Measurements from ENCODE around the gene KRT31.

Gene KRT31

DNA sequence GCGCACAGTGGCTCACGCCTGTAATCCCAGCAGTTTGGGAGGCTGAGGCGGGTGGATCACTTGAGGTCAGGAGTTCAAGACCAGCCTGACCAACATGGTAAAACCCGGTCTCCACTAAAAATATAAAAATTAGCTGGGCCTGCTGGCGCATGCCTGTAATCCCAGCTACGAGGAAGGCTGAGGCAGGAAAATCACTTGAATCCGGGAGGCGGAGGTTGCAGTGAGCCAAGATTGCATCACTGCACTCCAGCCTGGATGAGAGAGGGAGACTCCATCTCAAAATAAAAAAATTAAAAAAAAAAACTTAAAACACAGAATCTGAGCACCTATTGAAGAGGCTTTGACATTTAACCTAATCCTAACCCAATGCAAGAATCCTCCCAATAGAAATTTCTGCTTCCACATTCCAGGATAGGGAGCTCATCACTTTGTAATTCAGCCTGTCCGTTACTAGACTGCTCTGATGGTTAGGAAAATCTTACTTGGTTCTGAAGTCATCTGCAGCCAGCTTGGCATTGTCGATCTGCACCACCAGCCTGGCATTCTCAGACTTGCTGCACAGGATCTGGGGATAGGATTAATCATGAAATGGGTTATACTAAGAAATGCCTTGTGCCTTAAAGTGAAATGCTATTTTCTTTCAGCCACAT lies 29.9 kb downstream of the KRT31 start:
- no peak for DNase-seq
- no peak for ATAC-seq (ENCODE audit: insufficient read depth, low read depth)
- Histone ChIP-seq H3K27ac (ENCODE audit: low read length) (no peak overlapping the region), H3K9ac (ENCODE audit: low read depth, low read length) (no peak overlapping the region), H3K36me3 (ENCODE audit: insufficient read depth, low read length) (no peaks in the 10 kb centered on the region), H3K9me3 (ENCODE audit: insufficient read depth, low read length, severe bottlenecking) (no peaks in the 10 kb centered on the region), H3K4me3 (ENCODE audit: low read depth in 1 of 2, low read length in 2 of 2) (no peak overlapping the region), H4K20me1 (ENCODE audit: insufficient read depth, low read length) (no peaks in the 10 kb centered on the region), H3K4me2 (ENCODE audit: insufficient read depth, low read length) (no peak overlapping the region), H3K27me3 (ENCODE audit: insufficient read depth, low read length, poor library complexity) (peaks cover 4% of the 10 kb centered on the region), H2AFZ (ENCODE audit: low read depth, low read length) (no peak overlapping the region), H3K79me2 (ENCODE audit: insufficient read depth, low read length) (no peaks in the 10 kb centered on the region), H3K4me1 (ENCODE audit: insufficient read depth, low read length) (no peaks in the 10 kb centered on the region)
- no peak for TF ChIP-seq EZH2 (IDR thresholded peaks at IDR 0.05; ENCODE audit: borderline replicate concordance, low read depth, low read length, severe bottlenecking)
- TF ChIP-seq, protein P1, sequence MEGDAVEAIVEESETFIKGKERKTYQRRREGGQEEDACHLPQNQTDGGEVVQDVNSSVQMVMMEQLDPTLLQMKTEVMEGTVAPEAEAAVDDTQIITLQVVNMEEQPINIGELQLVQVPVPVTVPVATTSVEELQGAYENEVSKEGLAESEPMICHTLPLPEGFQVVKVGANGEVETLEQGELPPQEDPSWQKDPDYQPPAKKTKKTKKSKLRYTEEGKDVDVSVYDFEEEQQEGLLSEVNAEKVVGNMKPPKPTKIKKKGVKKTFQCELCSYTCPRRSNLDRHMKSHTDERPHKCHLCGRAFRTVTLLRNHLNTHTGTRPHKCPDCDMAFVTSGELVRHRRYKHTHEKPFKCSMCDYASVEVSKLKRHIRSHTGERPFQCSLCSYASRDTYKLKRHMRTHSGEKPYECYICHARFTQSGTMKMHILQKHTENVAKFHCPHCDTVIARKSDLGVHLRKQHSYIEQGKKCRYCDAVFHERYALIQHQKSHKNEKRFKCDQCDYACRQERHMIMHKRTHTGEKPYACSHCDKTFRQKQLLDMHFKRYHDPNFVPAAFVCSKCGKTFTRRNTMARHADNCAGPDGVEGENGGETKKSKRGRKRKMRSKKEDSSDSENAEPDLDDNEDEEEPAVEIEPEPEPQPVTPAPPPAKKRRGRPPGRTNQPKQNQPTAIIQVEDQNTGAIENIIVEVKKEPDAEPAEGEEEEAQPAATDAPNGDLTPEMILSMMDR (IDR thresholded peaks at IDR 0.05; ENCODE audit: borderline replicate concordance, extremely low read depth, low read length, poor library complexity, severe bottlenecking), result no peak

DNA sequence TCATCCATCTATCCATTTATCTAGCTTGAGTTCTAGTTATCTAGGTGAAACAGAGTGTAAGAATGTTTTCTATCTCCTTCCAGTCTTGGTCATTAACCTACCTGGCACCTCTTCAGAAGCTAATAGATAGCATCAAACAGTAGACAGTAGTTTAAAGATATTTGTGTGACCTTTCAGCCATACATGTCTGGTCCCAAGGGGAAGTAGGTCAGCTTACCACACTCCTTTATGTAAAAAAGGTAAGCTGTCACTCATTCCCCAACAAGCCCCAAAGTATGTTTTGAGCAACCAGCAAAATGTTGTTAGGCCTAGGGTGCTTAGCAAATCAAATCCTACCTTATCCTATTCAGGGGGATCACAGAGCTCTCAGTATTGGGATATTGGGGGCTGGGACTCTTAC lies 31.3 kb downstream of the KRT31 start:
- Histone ChIP-seq H3K4me2 (ENCODE audit: insufficient read depth, low read length) (no peak overlapping the region), H3K4me1 (ENCODE audit: insufficient read depth, low read length) (no peaks in the 10 kb centered on the region), H3K79me2 (ENCODE audit: insufficient read depth, low read length) (no peaks in the 10 kb centered on the region), H2AFZ (ENCODE audit: low read depth, low read length) (no peak overlapping the region), H4K20me1 (ENCODE audit: insufficient read depth, low read length) (no peaks in the 10 kb centered on the region), H3K4me3 (ENCODE audit: low read depth in 1 of 2, low read length in 2 of 2) (no peak overlapping the region), H3K36me3 (ENCODE audit: insufficient read depth, low read length) (no peaks in the 10 kb centered on the region), H3K27ac (ENCODE audit: low read length) (no peak overlapping the region), H3K9me3 (ENCODE audit: insufficient read depth, low read length, severe bottlenecking) (no peaks in the 10 kb centered on the region), H3K9ac (ENCODE audit: low read depth, low read length) (no peak overlapping the region), H3K27me3 (ENCODE audit: insufficient read depth, low read length, poor library complexity) (peaks cover 4% of the 10 kb centered on the region)
- TF ChIP-seq, protein P1 (IDR thresholded peaks at IDR 0.05; ENCODE audit: borderline replicate concordance, extremely low read depth, low read length, poor library complexity, severe bottlenecking), result no peak
- no peak for TF ChIP-seq EZH2 (IDR thresholded peaks at IDR 0.05; ENCODE audit: borderline replicate concordance, low read depth, low read length, severe bottlenecking)
- ATAC-seq (ENCODE audit: insufficient read depth, low read depth), result no peak
- DNase-seq, result no peak

DNA sequence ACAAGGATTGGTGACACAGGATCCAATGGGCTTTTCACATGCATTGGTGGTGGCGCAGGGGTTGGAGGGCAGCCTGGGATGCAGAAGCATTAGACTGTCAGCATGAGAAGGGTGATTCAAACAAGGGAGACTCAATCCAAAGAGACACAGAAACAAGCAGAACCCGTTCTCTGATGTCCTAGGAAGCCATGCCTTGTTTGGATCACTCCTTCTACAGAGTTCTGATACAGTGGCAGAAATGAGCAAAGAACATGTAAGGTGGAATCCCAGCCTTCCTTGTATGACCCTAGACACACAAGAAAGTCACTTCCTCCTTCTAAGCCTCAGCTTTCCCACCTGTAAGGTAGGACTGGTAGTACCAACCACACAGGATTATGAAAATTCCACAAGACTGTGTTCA lies 33.5 kb downstream of the KRT31 start:
- H2AFZ ChIP-seq (ENCODE audit: low read depth, low read length), result no peak overlapping the region
- TF ChIP-seq, protein P1 (IDR thresholded peaks at IDR 0.05; ENCODE audit: borderline replicate concordance, extremely low read depth, low read length, poor library complexity, severe bottlenecking), result no peak
- TF ChIP-seq EZH2 (IDR thresholded peaks at IDR 0.05; ENCODE audit: borderline replicate concordance, low read depth, low read length, severe bottlenecking), result no peak
- no peak overlapping the region for H3K9ac ChIP-seq (ENCODE audit: low read depth, low read length)
- no peaks in the 10 kb centered on the region for H4K20me1 ChIP-seq (ENCODE audit: insufficient read depth, low read length)
- H3K79me2 ChIP-seq (ENCODE audit: insufficient read depth, low read length), result no peaks in the 10 kb centered on the region
- no peaks in the 10 kb centered on the region for H3K4me1 ChIP-seq (ENCODE audit: insufficient read depth, low read length)
- no peak overlapping the region for H3K4me3 ChIP-seq (ENCODE audit: low read depth in 1 of 2, low read length in 2 of 2)
- H3K36me3 ChIP-seq (ENCODE audit: insufficient read depth, low read length), result no peaks in the 10 kb centered on the region
- peaks cover 4% of the 10 kb centered on the region for H3K27me3 ChIP-seq (ENCODE audit: insufficient read depth, low read length, poor library complexity)
- DNase-seq, result no peak
- no peaks in the 10 kb centered on the region for H3K9me3 ChIP-seq (ENCODE audit: insufficient read depth, low read length, severe bottlenecking)
- H3K27ac ChIP-seq (ENCODE audit: low read length), result no peak overlapping the region
- no peak for ATAC-seq (ENCODE audit: insufficient read depth, low read depth)
- no peak overlapping the region for H3K4me2 ChIP-seq (ENCODE audit: insufficient read depth, low read length)
